GM19438 (cell line): ENCODE data around the gene DPY19L2.
"Not testable (repeated sequence)": the region's sequence is repeated elsewhere in the genome, so short reads cannot be mapped to it uniquely, and the experiment has no call there.

Experiments used
- ATAC-seq: cut with Tn5 transposase; IDR thresholded peaks from one replicate; pipeline ENCODE4 v1.9.1; 2021; ENCODE audit warnings: low read depth; ENCODE audit not compliant: unreplicated experiment

DPY19L2 gene

DNA sequence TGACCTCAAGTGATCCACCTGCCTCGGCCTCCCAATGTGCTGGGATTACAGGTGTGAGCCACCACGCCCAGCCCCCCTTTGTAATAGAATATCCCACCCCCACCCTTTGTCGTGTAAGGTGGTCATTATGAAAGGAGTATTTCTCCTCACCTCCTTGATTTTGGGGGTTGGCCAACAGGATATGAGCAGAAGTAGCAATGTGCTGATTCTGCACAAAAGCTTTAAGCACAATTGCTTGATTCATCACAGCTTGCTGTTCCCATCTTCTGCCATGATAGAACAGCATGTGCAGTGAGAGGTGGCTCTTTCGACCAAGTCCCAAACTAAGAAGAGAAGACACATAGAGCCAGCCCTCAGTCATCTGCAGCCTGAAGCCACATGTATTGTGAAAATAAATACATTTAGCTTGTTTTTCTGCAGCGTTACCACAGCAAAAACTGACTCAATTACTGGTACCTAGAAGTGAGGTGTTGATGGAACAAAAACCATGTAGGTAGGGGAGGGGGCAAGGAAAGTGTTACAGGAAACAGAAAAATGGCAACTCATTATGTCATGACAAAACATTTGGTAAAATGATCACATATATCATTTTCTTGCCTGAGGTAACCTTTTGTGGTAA is 122.9 kb downstream of the DPY19L2 start:
- not testable (repeated sequence) for ATAC-seq

DNA sequence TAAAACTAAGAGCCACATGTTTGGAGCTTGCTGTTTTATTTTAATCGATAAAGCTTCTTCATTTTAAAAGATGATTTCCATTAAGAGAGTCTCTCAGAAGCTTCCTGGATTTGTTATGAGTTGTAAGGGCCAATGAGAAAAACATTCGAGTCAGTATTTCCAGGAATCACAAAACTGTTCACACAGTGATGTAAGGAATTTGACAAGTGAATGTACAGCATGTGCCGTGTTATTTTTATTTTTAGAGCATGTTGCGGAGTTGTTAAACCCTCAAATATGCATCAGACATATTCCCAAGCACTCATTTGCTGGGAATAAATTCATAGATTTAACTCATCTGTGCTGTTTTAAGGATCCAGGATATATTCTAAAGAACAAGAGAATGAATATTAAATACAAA is 129.6 kb downstream of the DPY19L2 start:
- ATAC-seq = not testable (repeated sequence)

DNA sequence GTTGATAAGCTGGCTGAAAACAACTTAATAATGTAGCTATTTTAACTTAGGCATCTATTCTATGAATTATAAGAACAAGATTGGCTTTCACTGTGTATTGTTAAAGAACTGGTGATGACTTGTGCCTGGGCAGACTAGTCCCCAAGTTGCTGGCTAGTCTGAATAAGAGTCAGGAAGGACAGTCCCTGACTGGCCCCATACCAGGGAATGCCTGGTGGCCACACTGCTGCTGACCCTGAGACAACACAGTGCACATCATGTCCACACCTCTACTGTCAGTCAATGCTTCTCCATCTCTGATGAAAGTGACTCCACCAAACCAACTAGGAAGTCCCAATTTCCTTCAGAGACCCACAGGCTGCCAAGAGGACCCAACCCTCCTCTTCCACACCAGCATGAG is 130.5 kb downstream of the DPY19L2 start:
- ATAC-seq = not testable (repeated sequence)

DNA sequence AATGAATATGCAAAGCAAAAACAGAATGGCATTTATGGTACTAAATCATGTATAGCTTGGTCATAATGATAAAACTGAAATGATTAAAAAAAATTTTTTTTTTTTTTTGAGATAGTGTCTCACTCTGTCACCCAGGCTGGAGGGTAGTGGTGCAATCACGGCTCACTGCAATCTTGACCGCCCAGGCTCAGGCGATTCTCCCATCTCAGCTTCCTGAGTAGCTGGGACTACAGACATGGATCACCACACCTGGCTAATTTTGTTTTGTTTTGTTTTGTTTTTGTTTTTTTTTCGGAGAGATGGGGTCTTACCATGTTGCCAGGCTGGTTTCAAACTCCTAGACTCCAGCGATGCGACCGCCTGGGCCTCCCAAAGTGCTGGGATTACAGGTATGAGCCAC is 138.7 kb downstream of the DPY19L2 start:
- ATAC-seq = not testable (repeated sequence)

DNA sequence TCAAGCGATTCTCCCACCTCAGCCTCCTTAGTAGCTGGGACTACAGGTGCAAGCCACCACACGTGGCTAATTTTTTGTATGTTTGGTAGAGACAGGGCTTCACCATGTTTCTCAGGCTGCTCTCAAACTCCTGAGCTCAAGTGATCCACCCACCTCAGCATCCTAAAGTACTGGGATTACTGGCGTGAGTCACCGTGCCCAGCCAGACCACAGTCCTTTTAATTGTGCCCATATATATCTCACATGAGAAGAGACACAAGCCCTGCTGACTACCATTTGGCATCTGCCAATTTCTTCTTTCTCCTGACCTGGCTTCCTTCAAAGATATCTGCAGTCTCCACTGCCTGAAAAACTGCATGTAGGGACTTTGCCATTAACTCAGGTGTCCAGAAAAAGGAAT is 142.5 kb downstream of the DPY19L2 start:
- no peak for ATAC-seq

DNA sequence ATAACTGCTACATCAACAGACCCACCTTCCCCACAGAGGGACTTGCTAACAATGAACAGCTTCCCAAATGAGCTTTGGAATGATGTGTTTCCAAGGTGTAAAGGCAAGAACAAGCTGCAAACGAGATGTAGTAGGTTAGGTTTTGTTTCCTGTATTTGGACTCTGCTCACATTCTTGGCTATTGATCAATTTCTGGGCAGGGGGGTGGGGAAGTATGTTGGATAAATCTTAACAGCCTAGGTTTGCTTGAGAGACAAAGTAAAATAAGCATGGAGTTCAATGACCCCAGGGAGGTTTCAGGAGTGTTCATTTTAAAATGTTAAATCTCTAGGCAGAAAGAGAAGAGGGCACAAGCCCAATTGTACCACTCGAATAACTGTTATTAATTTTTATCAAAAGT is 146.6 kb downstream of the DPY19L2 start:
- no peak for ATAC-seq
